ENCODE measurements around the gene CDH13.
"Not testable (repeated sequence)": the region's sequence is repeated elsewhere in the genome, so short reads cannot be mapped to it uniquely, and the experiment has no call there.

The CDH13 gene

DNA sequence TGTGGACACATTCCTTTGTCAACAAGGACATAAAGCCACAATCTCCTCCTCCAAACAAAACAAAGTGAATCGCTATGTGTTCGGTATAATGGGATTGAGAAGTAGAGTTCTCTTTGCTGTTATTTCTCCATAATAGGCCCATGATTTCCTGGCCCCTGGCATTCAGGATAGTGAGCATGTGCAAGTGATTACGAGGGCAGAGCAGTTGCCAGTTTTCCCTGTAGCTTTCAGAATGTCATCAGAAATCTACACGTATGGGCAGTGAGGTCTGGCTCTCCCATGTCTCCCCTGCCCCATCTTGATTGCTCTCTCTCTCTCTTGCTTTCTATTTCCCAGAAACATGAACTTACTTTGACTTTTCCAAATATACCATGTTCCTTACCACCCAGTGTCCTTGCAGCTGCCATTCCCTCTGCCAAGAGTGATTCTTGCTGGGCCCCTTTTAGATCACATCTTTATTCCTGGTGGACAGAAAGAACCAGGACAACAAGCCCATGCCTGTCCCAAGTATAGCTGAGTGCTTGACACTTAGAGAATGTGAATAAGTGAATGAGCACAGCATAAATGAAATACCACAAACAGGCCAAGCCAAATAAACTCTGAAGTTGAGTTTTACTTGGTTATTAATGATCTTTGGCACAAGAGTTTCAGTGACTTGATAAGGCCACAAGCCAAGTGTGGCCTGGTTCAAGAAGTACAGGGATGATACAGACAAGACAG, 273.1 kb downstream of the CDH13 start:
- no peak for DNase-seq

GRCh38 chr16:82900559-82900958, 273.8 kb downstream of the CDH13 start:
- no peak for DNase-seq

DNA sequence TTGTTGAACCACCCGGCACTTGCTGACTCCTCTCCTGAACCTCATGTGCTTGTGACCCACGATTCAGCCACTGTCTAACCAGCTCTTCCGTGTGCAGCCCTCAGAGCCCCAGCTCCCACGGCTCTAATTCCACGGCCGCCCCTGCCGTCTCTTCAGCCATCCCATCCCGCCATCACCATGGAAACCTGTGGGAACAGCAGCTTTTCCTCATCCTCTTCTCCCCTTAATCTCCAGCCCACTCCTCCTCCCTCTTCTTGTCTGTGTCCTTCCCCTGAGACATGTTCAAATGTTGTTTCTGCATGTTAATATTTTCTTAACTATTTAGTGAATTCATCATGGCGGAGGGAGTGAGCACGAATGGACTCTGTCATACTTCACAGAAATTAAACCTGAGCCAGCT, 285.2 kb downstream of the CDH13 start:
- peak; percentile 53 to 64 for DNase-seq

DNA sequence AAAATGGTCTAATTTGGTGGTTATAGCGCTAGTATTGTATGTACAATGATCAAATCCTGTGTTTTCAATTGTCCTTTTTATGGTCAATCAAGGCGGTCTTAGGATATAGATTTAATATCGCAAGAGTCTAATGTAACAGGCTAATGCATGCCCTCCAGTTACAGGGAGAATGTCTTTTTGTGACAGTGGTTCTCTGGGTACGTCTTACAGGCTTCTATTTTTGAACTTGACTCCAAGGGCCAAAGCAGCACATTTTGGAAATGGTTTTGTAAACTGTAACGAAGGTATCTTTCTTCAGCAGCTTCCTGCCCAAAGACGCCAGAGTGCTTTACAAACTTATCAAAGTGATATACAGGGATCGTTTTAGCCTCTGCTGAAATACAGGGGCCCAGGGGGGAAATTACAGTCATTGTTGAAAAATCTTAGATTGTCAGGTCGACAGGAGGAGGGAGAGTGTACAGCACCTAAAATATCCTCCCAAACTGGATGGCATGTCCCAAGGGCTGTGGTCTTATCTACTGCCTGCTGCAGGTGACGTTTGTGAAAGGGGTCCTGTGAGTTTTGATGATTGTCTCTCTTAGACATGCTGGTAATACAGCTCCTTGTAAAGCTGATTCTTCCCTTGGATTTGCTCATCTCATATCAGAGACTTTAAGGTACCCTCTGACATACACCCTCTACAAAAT, 288.5 kb downstream of the CDH13 start:
- DNase-seq: no peak

- no peak for DNase-seq
Measured at GRCh38 chr16:82917886-82918595, 291.3 kb downstream of the CDH13 start.

DNA sequence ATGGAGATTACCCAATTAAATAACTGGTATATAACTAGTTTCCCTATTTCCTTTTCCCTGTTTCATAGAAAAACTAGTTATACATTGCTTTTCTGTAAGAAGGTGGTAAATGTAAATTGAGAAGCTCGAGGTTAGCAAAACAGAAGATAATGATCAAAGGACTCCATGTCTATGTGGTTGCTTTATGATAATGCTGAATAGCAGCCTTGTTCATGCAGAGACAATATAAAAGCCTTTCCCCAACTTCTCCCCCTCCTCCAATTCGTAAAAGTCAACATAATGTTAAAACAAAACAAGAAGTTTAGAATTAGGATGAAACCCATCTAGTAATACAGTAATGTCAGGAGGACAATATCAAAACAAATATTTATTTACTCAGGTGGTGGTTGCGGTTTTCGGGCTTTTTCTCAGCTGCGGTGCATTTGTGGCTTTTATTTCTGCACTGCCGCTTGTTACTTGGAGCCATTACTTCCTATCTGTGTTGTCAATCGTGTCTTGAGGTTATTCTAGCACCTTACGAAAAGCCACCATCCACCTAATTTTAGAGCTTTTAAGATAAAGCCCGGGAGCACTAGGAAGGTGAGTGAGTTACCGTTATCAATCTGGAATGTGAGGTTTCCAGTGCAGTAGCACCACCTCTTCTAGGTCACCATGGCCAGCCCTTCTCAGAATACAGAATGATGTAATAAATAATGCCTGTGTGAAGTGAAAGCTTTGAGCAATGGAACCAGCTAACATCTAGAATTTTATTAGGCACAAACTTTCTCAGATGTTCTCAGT, 297.5 kb downstream of the CDH13 start:
- no peak for DNase-seq

DNA sequence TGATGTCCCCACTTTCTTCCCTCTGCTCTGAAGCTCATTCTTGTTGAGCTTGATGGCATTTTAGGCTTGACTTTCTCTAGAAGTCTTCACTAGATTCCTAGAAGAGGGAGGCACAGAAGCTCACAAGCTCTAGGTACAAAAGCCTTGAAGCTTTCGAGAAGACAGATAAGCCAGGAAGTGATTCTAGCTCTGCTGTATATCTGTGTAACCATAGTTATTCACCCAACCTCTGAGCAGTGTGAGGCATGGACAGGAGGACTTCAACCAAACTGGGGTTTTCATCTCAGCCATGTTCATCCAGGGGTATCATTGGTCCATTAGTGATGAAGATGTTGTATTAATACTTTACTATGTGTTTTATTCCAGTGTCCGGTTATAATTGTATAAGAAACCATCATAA, 299.7 kb downstream of the CDH13 start:
- DNase-seq: no peak

GRCh38 chr16:82933933-82934332, 307.2 kb downstream of the CDH13 start:
- not testable (repeated sequence) for DNase-seq

- DNase-seq: peak; percentile 49 to 69
Measured at GRCh38 chr16:82935766-82936165, 309.0 kb downstream of the CDH13 start.

DNA sequence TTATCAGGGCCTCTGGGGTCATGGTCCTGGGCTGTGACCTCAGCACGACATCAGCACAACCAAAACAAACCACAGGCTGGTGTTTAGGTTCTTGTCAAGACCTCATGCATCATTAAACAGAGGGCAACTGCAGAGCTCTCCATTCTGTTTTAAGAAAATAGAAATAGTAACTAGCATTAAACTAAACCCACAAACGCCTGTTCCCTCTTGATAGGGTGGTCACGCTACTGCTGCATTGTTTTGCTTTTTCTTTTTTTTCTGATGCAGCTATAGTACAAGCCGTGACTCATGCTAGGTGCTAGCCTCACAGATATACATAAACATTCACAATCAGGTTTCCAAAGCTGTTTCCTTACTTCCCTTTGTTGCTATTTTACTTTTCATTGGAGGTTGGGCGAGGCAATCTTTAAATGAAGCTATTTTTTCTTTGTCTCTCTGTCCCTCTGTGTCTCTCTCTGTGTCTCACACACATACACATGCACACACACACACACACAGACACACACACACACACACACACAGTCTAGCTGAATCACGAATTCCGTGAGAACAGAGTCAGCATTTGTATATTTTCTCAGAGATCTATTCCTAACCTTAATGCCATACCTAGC, 310.3 kb downstream of the CDH13 start:
- no peak for DNase-seq

DNA sequence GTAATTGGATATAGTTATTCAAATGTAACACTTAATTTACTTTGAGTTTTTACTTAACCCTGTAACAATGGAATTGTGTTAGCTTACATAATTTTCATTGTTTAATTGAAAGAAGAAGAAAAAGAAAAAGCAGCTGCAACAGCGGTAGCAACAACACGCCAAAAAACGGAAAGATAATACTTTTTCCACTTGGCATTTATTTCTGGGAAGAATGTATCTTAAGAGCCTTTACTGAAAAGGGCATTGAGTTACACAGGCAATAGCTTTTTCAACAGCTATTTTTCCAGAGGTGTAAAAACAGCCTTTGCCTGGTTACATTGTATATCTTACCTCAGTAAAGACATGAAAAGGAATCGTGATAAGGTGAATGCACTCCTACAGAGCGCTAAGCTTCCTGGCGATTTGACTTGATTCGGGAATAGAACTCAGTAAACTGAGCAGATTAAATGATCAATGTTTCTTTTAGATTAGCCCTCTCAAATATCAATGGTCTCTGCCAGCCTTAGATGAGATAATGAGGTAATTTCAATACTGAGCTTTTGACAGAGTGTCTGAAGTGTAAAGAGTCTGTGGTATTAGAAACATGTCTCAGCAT, 311.3 kb downstream of the CDH13 start:
- DNase-seq: no peak

DNA sequence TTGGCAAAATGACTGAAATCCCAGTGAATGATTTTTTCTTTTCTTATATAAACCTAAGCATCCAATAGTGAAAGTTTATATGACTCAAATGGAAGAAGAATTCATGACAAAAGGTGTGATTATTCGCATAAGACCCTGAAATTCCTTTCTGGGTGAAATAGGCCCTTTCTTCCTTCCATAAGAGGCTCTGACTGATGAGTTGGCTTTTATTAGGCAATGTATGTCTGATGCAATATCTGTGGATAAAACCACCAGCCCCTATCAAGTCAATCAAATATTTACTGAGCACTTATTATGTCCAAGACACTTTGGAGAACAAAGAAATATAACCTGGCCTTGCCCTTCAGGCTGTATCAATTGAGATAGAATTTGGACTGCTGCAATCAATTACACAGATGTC, 316.6 kb downstream of the CDH13 start:
- no peak for DNase-seq

GRCh38 chr16:82945420-82946101, 318.8 kb downstream of the CDH13 start:
- DNase-seq: no peak

DNA sequence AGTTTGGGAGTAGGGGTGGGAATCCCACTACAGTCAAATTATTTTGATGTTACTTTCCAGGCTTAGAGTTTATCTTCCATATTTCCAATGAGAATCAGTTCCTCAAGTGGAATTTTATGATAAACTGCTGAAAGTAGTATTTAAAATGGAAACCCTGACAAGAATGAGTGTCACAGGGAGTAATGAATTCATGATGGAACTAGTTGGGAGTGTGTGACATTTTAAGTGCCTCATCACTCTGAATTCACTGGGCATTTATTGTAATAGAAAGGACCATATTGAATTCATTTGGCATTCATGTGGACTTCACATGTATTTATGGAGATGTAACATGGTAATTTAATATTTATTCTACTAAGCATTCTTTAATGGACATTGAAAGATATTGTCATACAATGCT, 320.9 kb downstream of the CDH13 start:
- DNase-seq: no peak

- DNase-seq: no peak
Measured at GRCh38 chr16:82949016-82949415, 322.2 kb downstream of the CDH13 start.

DNA sequence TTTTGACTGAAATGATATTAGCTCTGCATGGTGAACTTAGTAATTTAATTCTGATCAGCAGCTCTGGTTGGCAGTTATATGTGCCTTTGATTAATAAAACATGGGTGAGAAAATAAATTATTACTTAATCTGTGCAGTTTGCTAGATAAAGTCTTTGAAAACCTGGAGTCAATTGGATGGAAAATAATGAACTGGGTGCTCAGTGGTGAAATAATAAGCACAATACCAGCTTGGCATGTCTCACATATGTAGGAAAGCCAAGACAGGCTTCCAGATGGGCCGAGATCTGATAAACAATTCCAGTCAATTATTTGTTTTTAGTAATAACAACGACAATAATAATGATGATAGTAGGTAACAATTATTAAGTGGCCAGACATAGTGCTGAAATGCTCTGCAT, 326.7 kb downstream of the CDH13 start:
- no peak for DNase-seq

GRCh38 chr16:82954224-82954929, 327.6 kb downstream of the CDH13 start:
- no peak for DNase-seq

- DNase-seq: no peak
Measured at GRCh38 chr16:82955741-82956348, 329.1 kb downstream of the CDH13 start.

DNA sequence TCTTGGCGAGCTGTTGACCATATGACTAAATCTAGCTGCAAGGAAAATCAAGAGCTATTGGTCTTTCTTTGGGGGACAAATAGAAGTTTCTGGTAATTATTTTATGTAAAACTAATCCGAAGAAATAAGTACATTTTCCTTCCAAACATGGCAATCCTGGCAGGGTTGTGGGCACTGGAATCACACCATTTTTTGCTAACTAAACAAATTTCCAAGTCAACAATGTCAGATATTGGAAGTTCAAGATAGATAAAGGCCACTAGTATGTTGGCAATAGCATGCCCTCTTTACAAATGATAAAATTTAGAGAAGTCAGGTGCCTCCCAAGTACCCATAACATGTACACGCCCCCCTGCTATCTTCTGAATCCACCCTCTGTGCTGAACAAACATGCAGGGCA, 330.4 kb downstream of the CDH13 start:
- no peak for DNase-seq

- DNase-seq: peak in 1 of 2 experiments; percentile 67
Measured at GRCh38 chr16:82960918-82961317, 334.1 kb downstream of the CDH13 start.

GRCh38 chr16:82963653-82964052, 336.9 kb downstream of the CDH13 start:
- DNase-seq: peak; percentile 64 to 85
